NCI-H2107 treated with DMSO at 0.1 percent for 48 hours (cell line): ENCODE measurements around the gene RALGDS.

Experiments
- DNase-seq: peaks from one replicate; lab custom pipeline; 2025; ENCODE audit not compliant: unreplicated experiment; lab: John Stamatoyannopoulos, UW

The RALGDS gene

GRCh38 chr9:133120501-133121197 lies 391 bp downstream of the RALGDS start:
- DNase-seq = no peak

GRCh38 chr9:133119846-133120500 lies 1.1 kb downstream of the RALGDS start:
- DNase-seq = no peak

GRCh38 chr9:133119103-133119845 lies 1.8 kb downstream of the RALGDS start:
- no peak for DNase-seq

- no peak for DNase-seq
These were observed 2.5 kb downstream of the RALGDS start for GRCh38 chr9:133118568-133118967.

- no peak for DNase-seq
These were observed 2.9 kb downstream of the RALGDS start for GRCh38 chr9:133118179-133118520.

- no peak for DNase-seq
These were observed 3.5 kb downstream of the RALGDS start for GRCh38 chr9:133117271-133118178.

- no peak for DNase-seq
These were observed 4.5 kb downstream of the RALGDS start for GRCh38 chr9:133116346-133117231.

GRCh38 chr9:133115604-133116345 lies 5.3 kb downstream of the RALGDS start:
- no peak for DNase-seq

GRCh38 chr9:133114886-133115603 lies 6.0 kb downstream of the RALGDS start:
- no peak for DNase-seq

GRCh38 chr9:133113949-133114885 lies 6.8 kb downstream of the RALGDS start:
- peak; percentile 36 for DNase-seq

- DNase-seq = no peak
These were observed 7.7 kb downstream of the RALGDS start for GRCh38 chr9:133113163-133113948.

GRCh38 chr9:133112663-133113026 lies 8.4 kb downstream of the RALGDS start:
- no peak for DNase-seq

- DNase-seq = no peak
These were observed 9.0 kb downstream of the RALGDS start for GRCh38 chr9:133111808-133112662.

- DNase-seq = no peak
These were observed 10.9 kb downstream of the RALGDS start for GRCh38 chr9:133109931-133110650.
